Left lobe of liver (tissue), 2 donors: ENCODE results near the gene CWC15. TPM values are rescaled to one million over a fixed set of nuclear protein-coding genes. Genes with fewer than 3 reads are reported as not detected.
A peak's percentile ranks its signal among the peaks of the same experiment; 100 is the strongest.
"Not testable (repeated sequence)": the region's sequence is repeated elsewhere in the genome, so short reads cannot be mapped to it uniquely, and the experiment has no call there.

ENCODE experiments used
- ATAC-seq: fragments of 200-7000 bp; cut with Tn5 transposase; one replicate; pipeline ENCODE4 v1.9.1; 2020; ENCODE audit warnings: mild to moderate bottlenecking, moderate library complexity
- DNase-seq: peaks from one replicate; pipeline ENCODE4 v3.0.0-alpha.2; 2020; ENCODE audit warnings: low spot score
- total RNA-seq: library from RNA; stranded (reverse); gene quantifications from one replicate; pipeline ENCODE4 v1.2.1, GENCODE V29; 2021
- donor health status: DM: no; HTN: no; CAD: no; lungs with moderate emphysema.
- donor health status: DM: no; HTN: yes; CAD: no.

The CWC15 gene
- total RNA-seq, 1 donor from 2014 or later, result 22.2 TPM

GRCh38 chr11:94956963-94957362 is 16.4 kb downstream of the CWC15 start:
- no peak for ATAC-seq

DNA sequence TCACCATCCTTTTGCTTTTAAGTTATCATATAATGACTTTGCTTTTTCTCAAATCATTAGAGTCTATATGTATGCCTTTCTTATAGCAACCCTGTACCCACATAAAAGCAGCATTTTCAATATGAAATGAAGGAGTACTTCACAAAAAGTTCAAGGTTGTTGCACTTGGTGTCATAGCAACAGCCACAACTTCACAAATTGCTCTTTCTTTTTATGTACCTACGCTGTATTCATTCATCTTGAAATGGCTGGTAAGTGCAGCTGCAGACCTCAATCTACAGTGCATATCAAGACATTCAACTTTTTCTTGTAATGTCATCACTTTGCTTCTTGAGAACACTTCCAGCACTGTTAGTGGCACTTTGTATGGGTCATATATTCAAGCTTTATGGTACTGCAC is 18.6 kb downstream of the CWC15 start:
- ATAC-seq, result no peak
- DNase-seq, result no peak

More at GRCh38 chr11:94956963-94957362, 16.4 kb downstream of the CWC15 start:
- no peak for DNase-seq

DNA sequence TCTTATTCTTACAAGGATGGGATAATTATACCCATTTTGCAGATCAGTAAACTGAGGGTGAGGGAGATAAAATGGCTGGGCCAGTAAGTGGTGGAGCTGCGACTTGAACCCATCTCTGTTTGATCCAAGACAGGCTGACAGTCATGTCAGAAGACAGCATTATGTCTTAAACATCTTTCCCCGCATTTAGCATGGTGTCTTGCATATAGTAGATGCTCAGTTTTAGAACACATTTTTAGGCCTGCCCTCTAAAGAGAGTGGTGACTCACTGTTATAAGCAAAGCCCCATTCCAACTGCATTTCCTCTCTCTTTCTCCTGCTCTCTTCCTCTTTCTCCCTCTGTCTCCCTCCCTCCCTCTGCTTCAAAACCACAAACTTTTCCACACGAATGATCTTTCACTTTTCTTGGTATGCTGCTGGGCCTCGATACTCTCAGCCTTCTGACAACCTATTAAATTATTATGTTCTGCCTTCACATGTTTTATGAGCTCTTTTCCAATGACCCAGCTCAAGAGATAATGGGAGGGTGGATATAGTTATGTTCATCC is 25.2 kb downstream of the CWC15 start:
- DNase-seq (no peak), ATAC-seq (no peak)

DNA sequence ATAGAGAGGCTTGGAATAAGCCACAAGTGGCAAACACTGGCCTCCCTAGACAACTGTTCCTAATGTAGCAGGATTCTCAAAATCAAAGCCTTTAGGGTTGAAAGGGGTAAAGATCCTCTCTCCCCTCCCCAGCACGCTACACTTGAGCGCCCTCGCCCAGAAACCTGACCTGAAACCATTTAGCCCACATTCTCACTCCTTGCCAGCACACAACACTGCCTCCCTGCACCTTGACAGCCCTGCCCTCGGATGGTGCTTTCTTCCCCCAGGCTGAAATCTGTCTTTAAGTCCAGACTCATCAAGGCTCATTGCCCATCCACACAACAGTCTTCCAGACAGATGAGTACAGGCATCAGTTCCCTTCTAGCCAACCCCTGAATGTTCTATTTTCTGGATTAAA is 26.5 kb downstream of the CWC15 start:
- DNase-seq (no peak), ATAC-seq (no peak)

GRCh38 chr11:94941131-94941530 is 32.2 kb downstream of the CWC15 start:
- no peak for DNase-seq
- ATAC-seq, result no peak

DNA sequence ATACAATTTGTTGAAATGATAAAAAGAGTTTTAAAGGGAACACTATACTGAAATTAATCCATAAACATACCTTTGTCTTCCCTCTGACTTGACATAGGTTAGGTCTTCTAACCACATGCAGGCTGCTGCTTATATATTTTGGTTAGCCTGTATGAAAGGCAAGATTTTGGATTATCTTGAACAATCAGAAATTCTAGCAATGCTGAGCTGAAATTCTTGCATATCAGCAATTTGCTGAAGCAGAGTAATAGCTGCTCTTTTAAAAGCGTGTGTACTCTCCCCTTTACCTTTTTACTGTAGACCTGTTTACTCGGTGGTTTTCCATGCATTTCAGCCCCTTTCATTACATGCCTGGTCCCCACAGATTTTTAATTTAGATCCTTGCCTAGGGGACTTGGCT is 34.0 kb downstream of the CWC15 start:
- no peak for DNase-seq
- ATAC-seq, result no peak

GRCh38 chr11:94938095-94939055 is 35.0 kb downstream of the CWC15 start:
- peak; percentile 49 for ATAC-seq
- no peak for DNase-seq

DNA sequence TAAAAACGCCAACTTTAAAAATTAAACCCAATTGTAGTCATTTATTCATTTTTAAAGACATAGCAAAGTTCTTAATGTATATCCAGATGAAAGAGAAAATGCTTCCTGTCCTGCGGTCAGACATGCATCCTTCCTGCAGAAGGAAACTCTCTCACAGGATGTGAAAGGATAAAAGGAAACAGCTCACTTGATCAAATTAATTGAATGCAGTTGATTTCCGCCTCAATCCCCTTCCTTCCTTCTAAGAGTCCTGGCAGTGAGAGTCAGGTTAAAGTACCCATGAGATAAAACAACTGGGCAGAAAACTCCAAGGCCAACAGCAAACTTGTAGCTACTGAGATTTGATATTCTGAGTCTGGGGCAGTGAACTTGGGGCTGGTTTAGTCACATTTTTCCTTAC is 38.5 kb downstream of the CWC15 start:
- ATAC-seq, result no peak
- no peak for DNase-seq

DNA sequence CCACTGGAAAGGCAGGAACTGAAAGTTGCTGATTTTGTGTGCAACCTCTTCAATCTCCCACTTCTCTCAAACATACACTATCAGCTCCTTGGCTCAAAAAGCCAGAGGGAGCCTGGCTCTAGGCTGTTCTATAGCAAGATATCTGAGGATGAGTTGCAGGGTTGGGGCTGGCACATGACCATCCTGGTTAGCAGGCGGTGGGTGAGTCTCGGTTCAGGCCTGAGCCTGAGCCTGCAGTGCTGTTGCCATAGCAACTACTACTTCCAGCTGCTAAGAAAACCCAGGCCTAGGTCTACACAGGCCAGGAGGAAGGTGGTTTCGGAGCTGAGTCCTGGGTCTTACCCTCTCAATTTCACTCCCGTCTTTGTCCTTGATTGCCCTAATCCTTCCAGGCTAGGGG is 39.0 kb downstream of the CWC15 start:
- DNase-seq (no peak), ATAC-seq (no peak)

GRCh38 chr11:94933223-94934130 is 39.9 kb downstream of the CWC15 start:
- ATAC-seq (no peak), DNase-seq (no peak)

DNA sequence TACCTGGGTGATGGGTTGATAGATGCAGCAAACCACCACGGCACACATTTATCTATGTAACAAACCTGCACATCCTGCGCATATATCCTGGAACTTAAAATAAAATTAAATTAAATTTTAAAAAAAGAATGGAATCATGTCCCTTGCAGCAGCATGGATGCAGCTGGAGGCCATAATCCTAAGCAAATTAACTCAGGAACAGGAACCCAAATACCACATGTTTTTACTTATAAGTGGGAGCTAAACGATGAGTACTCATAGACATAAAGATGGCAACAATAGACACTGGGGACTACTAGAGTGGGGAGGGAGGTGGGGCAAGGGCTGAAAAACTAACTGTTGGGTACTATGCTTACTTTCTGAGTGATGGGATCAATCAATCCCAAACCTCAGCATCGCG is 40.9 kb downstream of the CWC15 start:
- no peak for DNase-seq
- ATAC-seq, result no peak

GRCh38 chr11:94932072-94932471 is 41.3 kb downstream of the CWC15 start:
- DNase-seq, ATAC-seq: not testable (repeated sequence)

- DNase-seq, result no peak
- no peak for ATAC-seq
Observed at GRCh38 chr11:94928117-94928990, 45.0 kb downstream of the CWC15 start.

DNA sequence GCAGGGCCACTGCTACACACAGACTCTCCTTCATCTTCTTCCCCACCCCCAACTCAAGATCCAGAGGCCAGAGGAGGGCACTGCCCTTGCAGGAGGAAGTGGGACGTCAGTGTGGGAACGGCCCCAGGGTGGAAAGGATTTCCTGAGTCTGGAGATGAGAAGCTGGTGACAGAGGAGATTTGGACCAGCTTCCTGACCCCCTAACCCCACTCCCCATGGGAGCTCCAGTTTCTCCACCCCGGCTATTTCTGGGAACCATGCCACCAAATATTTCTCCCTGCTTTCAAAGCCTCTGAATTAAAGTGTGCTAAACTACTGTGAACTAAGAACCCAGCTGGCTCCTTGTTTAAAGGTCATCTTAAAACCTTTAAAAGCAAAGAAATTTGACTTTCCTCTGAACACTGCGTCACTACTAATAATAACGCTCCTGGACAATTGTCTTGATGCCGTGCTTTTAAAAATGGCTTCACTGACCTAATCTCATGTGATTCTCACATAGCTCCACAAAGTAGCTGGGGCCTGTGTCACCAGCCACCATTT is 46.6 kb downstream of the CWC15 start:
- ATAC-seq (peak; percentile 82), DNase-seq (peak; percentile 70)

- ATAC-seq (no peak), DNase-seq (no peak)
Observed at GRCh38 chr11:94926271-94926625, 47.1 kb downstream of the CWC15 start.

- ATAC-seq (no peak), DNase-seq (no peak)
Observed at GRCh38 chr11:94925422-94926270, 47.7 kb downstream of the CWC15 start.

GRCh38 chr11:94924612-94925011 is 48.7 kb downstream of the CWC15 start:
- ATAC-seq, result no peak
- DNase-seq, result no peak

DNA sequence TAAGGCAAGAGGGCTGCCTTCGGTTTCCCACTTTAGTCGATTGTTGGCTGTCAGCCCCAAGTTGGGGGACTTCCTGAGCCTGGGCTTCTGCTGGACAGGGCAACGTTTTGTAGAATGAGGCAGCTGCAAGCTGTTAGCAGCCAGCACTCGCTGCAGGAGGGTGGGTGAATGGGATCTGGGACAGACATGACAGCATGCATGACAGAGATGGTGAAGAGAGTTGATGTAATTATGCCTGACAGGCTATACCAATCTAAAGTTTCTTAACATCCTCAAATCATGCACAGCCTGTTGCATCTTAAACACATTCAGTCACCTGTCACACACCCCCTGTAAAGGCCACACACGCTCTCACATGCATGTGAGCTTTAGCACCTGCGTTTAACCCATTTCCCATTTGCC is 49.2 kb downstream of the CWC15 start:
- ATAC-seq, result no peak
- no peak for DNase-seq

GRCh38 chr11:94923004-94923334 is 50.4 kb downstream of the CWC15 start:
- ATAC-seq, result no peak
- no peak for DNase-seq
